GM19035 (cell line): ENCODE results near the gene MRPL11.
"Not testable (repeated sequence)": the region's sequence is repeated elsewhere in the genome, so short reads cannot be mapped to it uniquely, and the experiment has no call there.

Source experiments
- ATAC-seq: cut with Tn5 transposase; IDR thresholded peaks from one replicate; pipeline ENCODE4 v1.9.1; 2021; ENCODE audit not compliant: unreplicated experiment

Gene MRPL11

DNA sequence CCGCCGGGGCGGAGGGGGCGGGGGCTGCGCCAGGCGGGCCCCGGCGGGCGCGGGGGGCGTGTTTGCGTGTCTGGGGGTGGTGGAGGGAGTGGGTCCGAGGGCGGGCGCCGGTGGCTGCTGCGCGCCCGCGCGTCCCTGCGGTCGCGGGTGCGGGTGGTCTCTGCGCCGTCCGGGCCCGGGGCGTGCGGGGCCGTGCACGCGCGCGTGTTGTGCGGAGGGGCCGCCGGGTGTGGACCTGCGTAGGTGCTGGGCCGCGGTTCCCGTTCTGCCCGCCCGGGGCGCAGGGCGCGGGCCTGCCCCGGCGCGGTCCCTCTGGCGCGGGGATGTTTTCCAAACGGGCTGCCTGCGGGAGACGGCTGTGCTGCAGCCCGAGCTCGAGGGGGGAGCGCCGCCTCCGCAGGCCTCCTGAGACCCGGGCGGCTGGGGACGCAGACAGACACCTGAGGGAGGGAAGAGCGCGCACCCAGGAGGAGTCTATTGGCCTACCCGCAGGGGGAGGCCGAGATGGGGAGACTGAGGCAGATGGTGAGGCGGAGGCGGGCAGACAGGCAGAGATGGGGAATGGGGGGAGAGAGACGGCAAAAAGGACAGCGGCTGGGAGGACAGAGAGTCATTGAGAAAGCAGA, 28.5 kb upstream of the MRPL11 start:
- ATAC-seq, result peak; percentile 36

DNA sequence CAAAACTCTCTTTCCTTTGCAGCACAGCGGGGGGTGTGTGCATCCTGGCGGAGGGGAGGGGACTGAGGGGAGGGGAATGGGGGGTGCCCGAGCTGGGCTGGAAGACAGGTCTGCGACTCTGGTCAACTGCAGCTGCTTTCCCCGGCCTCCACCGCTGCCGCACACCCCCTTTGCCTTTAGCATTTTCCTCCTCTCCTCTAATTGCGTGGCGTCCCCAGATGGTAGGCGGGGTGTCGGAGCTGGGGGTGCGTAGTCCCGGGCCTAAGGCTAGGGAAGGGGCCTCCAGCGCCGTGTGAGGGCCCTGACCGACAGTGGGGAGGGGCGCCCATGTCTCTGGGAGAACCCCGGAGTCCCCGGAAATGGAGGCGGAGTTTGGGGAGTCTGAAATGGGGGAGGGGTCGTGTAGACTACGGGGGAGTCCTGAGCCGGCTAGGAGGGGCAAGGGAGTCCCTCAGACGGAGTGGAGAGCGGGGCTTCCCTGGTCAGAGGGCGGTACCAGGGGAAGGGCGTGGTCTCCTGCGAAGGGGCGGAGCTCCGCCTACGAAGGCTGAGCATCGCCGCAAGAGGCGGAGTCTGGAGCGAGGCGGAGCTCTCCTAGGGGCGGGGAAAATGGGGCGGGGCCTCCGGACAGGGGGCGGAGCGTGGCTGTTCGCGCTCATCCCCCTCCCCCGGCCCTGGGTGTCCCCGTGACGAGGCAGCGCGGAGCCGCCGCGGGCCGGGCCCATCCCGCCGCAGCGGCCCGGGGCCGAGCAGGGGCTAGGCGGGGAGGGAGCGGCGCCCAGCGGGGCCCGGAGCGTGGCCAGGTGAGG, 27.8 kb upstream of the MRPL11 start, which contains the start of gene PELI3:
Gene PELI3, plus strand, starts transcription at position 681 of the 809 bp plus-strand sequence. CDS start 1,224 bp downstream, outside the sequence.
- peak; percentile 84 for ATAC-seq

DNA sequence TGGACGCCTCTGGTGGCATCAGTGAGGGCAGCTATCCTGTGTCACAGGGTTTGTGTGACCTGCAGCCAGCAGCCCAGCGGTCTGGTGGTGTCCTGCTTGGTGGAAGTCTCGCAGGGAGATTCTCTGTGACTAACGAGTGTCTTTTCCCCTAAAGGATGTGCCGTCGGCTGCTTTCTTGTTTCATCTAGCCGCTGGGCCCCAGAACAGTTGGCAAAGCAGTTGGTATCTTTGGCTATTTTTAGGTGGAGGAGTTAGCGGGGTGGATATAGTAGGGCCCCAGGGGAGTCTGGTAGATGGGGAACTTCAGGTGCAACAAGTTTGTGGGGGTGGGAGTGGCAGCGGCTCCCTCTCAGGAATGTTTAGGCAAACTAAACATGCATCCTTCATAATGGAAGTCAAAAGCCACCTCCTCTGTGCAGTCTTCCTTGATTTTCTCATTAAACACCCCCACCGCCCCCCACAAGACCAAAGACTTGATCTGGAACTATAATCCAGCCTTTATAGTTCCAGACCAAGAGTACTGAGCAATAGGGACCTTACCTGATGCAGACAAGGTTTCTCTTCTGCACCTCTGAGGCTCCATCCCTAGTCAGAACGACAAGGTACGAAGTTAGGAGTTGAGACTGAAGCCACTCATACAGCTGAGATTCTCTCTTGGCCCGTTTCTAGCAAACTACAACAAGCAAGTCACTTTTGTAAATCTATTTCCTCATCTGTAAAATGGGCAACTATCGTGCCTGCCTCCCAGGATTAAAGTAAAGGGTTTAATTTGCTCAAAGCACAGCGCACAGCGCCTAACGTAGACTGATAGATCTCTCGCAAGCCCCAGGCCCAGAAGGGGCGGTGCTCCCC, 27.0 kb upstream of the MRPL11 start:
- no peak for ATAC-seq

DNA sequence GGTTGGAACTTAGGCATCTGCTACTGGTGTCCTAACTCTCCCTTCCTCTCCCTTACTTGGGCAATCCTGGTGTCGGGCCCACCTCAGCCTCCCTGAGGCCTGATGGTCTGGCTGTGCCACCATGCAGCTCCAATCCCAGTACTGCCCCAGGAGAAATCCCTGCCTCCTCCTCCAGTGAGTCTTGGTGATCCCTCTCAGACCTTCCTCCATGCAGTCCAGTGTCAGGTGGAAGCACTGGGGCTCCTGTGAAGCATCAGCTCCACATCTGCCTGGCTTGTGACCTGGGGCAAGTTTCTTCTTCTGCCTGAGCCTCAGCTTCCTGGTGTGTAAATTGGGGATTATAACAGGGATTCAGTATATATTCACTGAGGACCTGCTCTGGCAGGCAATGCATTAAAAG, 26.3 kb upstream of the MRPL11 start:
- no peak for ATAC-seq

DNA sequence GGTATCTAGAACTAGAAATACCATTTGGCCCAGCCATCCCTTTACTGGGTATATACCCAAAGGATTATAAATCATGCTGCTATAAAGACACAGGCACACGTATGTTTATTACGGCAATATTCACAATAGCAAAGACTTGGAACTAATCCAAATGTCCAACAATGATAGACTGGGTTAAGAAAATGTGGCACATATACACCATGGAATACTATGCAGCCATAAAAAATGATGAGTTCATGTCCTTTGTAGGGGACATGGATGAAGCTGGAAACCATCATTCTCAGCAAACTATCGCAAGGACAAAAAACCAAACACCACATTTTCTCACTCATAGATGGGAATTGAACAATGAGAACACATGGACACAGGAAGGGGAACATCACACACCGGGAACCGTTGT, 25.5 kb upstream of the MRPL11 start:
- ATAC-seq, result not testable (repeated sequence)

DNA sequence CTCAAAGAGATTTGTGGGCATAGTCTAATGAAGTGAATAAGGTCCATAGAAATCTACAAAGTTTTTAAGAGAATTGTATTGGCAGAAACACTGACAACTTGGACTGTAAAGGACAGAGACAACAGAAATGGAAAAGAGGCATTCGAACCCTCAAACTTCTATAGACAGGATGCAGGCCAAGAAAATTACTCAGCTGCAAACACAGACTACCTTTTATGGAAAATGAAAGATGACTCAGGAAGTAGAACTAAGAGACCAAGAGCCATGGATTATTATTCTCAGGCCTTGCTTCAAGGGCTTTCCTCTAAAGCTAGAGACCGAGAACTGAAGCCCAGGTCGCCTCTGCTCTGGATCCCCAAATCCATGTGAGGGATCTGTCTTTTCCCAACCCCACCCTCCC, 24.3 kb upstream of the MRPL11 start:
- ATAC-seq, result no peak

DNA sequence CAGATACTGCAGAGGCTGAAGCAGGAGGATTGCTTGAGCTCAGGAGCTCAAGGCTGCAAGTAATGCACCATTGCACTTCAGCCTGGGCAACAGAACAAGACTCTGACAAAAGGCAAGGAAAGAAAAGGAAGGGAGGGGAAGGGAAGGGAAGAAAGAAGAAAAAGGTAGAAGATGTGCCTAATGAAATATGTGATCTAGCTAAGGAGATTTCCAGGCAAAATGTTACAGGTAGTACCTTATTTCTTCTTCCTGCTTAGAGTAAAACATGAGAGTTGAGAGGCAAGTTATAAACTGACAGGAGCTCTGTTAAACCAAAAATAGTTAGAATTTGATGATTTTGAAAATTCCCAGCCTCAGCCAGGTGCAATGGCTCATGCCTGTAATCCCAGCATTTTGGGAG, 23.4 kb upstream of the MRPL11 start:
- ATAC-seq, result no peak

DNA sequence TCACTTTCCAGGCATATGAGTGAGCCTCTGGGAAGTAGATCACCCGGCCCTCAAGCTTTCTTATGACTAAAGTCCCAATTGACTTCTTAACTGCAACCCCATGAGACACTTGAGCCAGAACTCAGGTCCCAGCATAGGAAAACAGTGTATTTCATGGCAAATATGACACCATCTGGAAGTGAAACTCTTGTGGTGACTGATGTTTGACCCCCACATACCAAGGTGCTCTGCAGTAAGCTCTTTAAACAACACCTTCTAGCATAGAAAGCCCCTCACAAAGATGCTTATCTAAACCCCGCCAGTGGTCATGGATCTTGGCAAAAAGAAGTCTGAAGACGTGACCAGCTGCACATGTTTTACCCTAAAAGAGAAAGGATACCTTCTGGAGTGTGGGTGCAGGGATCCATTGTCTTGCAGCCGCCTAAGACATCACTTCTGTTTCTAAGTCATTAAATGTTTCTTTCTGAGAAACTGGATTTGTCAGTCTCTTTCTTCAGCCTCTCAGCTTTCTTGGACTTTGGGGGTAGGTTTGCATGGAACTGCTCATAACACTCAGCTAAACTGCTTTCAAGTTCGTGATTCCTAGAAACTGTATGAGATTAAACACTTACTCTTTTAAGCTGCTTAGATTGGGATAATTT, 20.6 kb upstream of the MRPL11 start:
- ATAC-seq, result no peak

DNA sequence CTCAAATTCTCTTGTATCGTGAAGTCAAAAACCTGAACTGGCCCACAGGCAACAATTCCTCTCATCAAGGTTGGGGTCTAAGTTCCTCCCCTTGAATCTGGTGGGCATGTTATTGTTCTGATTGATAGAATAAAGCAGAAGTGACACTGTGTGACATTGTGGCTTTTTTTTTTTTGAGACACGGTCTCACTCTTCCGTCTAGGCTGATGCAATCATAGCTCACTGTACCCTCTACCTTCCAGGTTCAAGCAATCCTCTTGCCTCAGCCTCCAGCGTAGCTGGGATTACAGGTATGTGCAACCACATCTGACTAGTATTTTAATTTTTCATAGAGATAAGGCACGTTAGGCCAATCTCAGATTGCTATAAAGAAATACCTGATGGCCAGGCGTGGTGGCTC, 19.2 kb upstream of the MRPL11 start:
- ATAC-seq, result no peak

DNA sequence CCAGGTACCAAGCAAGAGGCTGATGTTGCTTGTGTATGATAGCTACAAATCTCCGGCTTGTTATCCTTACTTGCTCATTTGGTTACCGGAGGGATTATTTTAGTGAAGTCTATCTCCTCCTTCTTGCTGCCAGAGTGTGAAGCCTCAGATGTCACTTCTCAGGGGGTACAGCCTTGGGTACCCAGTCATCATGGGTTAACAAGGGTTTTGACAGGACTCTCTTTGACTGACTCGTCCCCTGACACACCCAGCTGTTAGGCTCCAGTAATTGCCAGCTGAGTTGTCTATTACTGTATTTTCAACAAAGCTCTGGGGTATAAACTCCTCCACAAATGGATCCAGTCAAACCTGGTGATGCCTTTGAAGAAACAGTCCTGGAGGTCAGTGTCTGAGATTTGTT, 16.2 kb upstream of the MRPL11 start:
- ATAC-seq, result no peak

DNA sequence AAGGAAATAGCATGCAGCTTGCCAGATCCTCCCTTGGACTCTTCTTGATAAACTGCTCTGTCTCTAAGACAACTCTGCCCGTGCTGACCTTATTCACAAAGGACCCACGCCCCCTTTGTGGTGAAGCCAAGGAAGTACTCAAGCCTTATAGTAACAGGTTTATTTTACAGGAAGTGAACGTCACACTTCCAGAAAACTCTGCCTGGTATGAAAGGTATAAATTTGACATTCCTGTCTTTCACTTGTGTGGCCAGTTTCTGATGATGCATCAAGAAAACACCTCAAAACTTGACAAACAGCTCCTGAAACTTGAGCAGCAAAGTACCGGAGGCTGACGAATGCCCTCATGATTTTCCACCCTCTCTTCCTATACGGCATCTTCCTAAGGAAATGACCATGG, 15.6 kb upstream of the MRPL11 start:
- ATAC-seq, result no peak

DNA sequence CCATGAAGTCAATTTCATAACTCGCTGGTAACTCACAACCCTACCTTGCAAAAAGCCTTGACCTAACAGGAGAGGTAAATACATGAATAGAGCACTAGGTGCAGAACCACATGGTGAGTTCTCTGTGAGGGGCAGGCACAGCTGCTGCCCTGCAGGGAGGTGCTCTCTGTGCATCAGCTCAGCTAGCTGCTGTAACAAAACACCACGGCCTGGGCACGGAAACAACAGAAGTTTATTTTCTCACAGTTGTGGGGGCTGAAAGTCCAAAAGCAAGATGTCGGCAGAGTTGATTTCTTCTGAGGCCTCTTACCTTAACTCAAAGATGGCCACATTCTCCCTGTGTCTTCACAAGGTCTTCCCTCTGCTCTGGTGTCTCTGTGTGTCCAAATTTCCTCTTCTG, 13.0 kb upstream of the MRPL11 start:
- ATAC-seq, result no peak

DNA sequence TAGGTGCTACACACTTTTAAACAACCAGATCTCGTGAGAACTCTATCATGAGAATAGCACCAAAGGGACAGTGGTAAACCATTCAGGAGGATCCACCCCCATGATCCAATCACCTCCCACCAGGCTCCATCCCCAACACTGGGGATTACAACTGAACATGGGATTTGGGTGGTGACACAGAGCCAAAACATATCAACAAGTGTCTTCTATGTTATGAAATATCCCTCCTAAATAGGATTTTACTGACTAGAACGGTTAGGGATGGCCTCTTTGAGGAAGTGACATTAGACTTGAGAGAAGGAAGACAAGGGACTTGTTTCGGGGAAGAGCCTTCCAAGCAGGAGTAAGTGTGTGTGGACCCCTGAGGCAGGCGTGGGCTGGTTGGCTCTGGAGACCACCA, 11.9 kb upstream of the MRPL11 start:
- ATAC-seq, result no peak

DNA sequence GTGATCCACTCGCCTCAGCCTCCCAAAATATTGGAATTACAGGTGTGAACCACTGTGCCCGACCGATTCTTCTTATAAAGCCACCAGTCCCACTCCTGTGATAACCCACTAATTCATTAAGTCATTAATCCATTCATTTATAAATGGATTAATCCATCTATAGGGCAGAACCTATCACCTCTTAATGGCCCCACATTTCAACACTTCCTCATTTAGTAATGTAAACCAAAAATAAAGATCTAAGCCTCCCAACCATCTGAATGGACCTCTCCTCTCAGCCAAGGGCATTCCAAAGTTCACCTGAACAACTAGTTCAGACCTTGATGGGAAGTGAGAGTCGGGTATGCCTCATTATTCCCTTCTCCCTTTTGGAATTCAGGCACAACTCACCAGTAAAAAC, 9.9 kb upstream of the MRPL11 start:
- no peak for ATAC-seq

DNA sequence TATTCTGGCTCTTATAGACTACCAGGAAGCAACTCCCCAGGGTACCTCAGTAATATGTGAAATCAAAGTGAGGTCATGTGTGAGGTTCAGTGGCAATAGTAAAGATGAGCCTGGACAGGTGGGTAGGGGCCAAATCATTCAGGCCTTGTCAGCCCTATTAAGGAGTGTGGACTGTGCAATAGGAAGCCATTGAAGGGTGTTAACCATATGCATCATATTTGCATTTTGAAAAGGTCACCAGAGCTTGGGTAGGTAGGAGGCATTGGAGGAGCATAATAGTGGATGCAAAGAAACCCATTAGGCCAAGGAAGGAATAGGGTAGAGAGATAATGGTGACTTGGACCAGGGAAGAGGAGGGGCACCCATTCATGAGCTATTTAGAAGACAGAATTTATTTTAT, 8.4 kb upstream of the MRPL11 start:
- no peak for ATAC-seq

DNA sequence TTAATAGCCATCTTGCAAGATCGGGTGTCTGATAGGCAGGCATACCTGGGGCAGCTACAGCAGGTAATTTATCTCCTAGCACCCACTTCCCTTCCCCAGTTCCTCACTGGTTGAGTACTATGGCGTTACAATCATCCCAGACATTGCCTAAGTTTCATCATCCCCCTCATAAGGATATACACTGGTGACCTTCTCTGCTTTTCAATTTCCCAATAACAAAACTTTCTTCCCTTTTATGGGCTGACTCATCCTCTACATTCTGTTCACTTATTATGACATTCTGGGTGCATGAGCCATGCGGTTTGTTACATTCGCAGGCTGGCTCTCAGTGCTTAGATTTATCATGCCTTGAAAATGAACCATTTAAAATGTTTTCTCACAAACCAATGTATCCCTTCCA, 5.0 kb upstream of the MRPL11 start:
- ATAC-seq, result no peak

DNA sequence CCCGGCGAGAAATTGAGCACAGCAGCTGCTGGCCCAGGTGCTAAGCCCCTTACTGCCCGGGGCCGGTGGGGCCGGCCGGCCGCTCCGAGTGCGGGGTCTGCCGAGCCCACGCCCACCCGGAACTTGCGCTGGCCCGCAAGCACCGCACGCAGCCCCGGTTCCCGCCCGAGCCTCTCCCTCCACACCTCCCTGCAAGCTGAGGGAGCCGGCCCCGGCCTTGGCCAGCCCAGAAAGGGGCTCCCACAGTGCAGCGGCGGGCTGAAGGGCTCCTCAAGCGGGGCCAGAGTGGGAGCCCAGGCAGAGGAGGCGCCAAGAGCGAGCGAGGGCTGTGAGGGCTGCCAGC, 2.3 kb upstream of the MRPL11 start:
- not testable (repeated sequence) for ATAC-seq

DNA sequence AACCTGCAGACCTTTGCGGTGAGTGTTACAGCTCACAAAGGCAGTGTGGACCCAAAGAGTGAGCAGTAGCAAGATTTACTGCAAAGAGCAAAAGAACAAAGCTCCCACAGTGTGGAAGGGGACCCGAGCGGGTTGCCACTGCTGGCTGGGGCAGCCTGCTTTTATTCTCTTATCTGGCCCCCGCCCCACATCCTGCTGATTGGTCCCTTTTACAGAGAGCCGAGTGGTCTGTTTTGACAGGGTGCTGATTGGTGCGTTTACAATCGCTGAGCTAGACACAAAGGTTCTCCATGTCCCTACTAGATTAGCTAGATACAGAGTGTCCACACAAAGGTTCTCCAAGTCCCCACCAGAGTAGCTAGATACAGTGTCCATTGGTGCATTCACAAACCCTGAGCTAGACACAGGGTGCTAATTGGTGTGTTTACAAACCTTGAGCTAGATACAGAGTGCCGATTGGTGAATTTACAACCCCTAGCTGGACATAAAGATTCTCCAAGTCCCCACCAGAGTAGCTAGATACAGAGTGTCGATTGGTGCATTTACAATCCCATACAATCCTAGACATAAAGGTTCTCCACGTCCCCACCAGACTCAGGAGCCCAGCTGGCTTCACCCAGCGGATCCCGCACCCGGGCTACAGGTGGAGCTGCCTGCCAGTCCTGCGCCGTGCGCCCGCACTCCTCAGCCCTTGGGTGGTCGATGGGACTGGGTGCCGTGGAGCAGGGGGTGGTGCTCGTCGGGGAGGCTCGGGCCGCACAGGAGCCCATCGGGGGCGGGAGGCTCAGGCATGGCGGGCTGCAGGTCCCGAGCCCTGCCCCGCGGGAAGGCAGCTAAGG, 1.7 kb upstream of the MRPL11 start:
- ATAC-seq, result not testable (repeated sequence)

DNA sequence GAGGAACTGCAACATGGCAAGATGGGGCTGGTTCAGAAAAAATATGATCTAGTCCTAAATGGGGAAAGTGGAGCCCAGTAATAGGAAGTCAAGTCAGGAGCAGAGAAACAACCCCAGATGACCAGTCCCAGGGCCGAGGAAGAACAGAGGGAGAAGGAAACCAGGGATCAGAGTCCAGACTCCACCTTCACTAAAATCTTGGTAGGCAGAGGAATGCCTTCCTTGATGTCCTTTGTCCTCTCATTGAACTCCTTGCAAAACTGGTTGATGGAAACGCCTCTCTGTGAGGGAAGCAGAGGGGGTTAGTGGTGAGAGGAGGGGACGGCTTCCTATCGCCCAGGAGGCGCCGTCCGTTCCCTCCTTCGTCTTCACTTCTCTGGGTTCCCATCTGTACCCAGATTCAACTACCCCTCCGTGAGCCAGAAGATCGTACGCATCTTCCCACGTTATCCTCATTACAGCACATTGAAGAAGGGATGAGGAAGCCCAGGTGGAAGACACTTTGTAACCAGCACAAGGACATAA, 607 bp downstream of the MRPL11 start:
- no peak for ATAC-seq

DNA sequence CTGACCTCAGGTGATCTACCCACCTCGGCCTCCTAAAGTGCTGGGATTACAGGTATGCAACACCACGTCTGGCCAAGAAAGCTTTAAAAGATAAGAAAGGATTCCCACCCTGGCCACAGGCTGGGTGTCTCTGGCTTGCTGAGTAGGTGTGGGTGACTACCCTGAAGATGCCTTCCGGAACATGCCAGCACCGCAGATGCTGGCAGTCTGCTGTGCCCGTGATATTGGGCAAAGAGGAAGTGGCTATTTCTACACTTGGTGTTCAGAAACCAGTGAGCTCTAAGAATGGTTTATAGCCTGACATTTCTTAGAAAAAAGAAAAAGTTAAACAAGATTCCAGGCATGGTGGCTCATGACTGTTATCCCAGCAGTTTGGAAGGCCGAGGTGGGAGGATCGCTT, 6.1 kb downstream of the MRPL11 start:
- ATAC-seq, result no peak
